GM18498 (cell line): ENCODE results near the gene CFAP61.

Experiments used
- ATAC-seq: cut with Tn5 transposase; IDR thresholded peaks from one replicate; pipeline ENCODE4 v1.9.1; 2021; ENCODE audit warnings: mild to moderate bottlenecking, moderate library complexity; ENCODE audit not compliant: unreplicated experiment

Gene CFAP61

DNA sequence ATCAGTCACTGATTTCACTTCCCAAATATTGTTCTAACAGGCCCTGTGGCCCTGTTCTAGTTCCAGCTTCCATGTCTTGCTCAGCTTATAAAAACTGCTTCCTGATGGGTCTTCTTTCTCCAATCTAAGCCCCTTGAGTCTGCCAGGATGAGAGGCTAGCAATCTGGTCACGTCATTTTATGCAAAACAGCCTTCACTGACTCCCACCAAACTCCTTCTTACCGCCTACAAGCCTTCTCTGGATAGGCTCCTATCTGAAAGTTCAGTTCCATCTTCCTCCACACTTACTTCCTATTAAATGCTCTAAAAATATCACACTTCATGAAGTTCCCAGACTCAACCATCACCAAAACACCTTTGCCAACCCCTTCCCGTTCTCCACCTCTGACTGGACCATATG lies 15.6 kb upstream of the CFAP61 start:
- no peak for ATAC-seq

DNA sequence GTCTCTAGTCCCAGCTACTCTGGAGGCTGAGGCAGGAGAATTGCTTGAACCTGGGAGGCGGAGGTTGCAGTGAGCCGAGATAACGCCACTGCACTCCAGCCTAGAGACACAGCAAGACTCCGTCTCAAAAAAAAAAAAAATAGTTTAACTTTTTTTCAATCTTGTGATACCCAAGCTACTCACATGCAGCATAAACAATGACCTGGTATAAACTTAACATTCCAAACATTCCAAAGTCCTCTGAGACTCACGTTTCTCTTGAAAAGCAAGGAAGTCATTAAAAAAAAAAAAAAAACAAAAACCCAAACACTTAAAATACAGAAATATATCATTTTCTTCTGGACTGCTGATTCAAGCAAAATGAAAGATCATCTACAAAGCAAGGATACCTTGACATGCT lies 14.4 kb upstream of the CFAP61 start:
- ATAC-seq: no peak

DNA sequence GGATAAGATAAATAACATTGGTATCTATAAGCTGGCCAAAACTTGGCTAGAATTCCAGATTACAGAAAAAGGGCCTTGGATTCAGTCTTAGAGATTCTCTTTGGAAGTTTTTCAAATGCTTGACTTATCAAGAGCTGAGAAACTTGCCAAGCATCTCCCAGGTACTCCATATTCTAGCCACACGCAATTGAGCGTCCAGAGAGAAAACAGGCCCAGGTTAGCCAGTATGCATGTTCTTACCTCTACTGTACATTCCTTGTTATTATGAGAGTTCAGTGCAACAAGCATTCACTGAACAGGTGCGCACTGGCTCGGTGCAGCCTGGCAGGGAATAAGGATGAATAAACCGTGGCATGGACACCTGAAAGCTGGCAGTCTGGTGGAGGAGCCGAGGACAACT lies 13.7 kb upstream of the CFAP61 start:
- no peak for ATAC-seq

DNA sequence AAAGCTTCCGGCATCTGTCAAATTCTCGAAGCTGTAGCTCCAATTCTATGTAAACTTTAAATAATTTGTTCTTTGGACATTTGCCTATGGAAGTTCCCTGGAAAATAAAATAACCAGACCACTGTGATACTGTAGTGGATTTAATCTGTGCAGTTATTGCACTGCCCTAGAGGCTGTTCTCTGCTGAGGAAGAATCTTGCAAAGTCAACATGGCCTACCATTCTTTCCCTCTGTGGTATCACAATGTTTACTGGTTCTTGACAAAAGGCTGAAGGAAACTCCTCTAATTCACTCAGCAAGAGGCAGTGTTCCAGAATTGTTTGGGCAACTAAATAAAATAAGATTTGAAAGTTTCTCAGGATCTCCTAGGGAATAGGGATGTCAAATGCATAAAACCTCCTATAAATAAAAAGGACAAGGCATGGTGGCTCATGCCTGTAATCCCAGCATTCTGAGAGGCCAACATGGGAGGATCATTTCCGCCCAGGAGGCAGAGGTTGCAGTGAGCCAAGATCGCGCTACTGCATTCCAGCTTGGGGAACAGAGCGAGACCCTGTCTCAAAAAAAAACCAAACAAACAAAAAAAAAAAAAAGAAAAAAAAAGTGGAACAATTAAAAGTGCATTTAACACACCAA lies 12.5 kb upstream of the CFAP61 start:
- no peak for ATAC-seq

DNA sequence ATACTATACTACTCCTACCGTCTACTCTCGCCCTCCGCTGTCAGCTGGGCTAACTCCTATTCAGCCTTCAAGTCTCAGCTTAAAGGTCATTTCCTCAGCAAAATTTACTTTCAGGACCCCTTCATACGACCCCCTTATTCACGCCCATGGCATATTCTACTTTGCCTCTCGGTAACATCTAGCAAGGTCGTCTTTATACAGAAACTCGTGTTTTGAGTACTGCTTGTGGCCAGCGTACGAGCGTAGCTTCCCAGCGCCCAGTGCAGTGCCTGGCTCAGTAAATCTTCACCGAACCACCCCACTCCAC lies 612 bp upstream of the CFAP61 start:
- no peak for ATAC-seq

DNA sequence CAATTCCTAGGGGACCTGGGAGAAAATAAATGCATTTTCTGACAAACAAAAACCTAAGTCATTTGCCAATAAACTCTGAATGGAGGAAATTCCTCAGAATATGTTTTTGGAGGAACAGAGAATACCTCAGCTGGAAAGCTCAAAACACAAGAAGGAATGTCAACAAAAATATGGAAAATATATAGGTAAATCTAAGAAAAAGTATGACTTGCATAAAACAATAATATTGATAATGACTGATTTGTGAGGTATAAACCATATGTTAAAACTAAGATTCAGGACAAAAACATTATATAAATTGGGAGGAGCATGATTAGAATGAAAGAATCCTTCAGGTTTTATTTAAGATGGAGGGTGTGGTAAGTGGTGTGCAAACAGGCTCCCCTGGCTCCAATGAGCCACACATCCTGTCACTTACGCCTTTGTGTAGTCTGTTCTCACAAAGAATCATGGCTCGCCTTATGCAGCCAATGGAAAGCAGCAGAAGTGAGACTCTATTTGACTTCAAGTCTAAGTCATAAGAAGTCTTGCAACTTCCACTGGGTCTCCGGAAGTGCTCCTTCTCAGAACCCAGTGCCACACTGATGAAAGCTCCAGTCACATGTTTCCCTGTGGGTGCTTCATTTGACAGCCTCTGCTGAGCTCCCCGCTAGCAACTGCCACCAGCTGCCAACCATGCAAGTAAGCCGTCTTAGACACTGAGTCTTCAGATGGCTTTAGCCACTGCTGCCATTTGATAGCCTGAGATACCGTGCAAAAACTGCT lies 8.1 kb downstream of the CFAP61 start:
- no peak for ATAC-seq

DNA sequence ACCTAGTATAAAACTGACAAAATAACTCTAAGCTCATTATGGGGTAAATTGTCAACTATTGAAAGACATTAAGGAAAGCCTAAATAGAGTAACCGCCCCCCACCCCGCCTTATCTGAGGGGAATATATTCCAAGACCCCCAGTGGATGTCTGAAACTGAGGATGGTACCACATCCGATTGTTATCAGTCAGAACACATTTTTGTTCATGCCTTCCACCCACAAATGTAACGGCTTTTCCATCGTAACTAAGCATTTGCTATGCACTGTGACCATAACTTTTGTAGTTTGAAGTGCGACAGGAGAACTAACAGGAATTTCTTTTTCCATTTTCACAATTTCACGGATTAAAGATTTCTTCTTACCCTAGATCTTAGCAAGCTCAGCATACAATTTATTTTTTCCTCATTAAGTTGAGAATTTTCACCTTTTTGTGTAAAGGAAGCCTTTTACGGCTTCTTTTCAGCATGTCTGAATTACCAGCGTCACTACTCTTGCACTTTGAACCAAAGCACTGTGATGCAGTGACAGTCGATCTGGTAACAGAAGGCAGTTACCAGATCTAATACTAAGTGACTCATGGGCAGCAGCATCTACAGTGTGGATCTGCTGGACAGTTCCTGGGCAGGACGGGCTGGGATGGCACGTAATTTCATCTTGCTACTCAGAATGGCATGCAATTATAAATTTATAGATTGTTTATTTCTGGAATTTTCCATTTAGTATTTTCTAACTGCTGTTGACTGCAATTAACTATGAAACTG lies 11.8 kb downstream of the CFAP61 start:
- no peak for ATAC-seq

DNA sequence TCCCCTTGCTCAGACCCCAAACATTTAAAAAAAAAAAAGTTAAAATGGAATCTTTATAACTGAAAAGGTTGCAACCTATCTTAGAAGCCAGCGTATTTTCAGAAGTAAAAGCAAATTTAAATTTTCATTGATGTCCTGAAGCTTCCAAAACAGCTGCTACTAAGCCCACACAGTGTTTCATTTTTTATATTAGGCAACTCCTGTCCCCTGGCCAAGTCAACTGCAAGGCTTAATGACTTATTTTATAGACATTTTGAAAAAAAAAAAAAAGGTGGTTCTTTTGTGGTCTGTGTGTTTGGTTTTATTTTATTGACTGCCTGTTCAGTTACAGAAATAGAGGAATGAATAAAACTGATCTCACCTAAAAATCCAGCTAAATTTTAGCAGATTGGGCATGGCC lies 13.0 kb downstream of the CFAP61 start:
- no peak for ATAC-seq

DNA sequence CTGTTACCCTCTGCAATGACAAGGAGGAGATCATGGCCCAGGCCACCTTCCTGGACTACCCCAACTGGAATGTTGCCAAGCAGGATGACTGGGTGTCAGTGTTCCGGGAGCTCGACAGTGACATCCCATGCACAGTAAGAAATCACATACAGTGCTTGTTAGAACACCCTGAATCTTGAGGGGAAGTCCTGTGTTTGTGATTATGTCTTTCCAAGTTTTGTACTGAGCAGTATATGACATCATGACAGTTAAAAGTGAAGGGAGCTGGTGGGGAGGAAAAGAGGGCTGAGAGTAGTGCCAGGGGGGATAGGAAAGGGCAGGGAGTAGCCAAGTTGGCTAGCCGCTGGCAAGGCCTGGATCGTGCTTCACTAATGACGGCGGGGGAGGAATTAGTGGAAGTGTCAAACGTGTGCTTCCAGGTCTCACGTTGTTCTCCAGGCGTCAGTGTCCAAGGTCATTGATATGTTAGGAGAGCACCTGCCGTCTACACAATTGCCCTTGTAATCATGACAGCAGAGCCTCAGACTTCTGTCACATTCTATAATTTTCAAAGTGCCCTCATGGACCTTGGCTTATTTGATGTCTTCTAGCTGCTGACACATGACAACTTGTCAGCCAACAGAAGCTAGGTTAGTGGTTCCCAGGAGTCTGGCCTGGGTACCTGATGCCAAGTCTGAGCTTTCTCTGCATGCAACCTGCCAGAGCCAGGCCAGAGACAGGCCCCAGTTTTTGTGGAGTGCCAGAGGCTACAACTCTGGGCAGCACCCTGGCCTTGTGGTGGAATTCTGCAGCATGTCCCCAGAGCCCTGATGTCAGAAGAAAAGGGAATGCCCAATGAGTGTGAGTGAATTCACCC lies 18.8 kb downstream of the CFAP61 start:
- no peak for ATAC-seq

DNA sequence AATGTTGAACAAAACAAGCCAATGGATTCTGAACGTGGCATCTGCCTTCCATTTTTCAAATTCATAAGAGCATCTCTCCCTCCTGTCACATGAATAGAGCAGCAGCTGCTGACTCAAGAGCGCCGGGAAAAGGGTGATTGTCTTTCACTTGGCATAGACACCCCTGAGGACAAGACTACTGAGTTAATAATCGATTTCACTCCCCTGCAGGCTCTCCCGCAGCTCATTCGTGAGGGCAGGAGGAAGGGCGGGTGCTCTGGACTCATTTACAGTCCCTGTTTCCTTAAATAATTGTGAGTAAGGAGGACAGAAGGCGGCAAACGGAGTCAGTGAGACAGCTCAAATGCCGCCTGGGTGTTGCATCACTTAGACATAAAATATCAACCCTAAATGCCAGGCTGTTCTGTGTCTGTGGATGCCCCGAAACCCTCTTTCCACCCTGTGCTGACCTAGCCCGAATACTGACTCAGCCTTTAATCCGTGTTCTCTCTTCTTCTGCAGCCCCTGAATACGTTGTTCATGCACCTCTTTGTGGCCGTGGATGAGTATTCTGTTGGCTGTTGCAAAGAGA lies 21.6 kb downstream of the CFAP61 start:
- ATAC-seq: no peak

DNA sequence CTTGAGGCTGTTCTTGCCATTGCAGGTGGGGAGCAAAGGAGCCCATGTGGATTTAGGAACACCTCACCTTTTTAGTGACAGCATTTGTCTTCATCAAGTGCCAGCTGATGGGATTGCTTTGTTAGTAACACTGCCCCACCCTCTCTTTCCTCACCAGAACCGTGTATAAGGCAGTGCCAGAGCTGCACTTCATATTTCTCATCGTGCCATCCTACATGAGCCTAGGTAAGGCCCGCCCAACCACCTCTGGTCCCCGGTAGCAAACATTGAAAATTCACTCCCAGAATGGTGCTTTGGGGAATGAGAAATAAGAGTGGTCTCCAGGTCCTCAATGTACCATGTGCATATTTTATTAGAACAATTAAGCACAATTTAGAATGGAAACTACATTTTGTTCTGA lies 22.7 kb downstream of the CFAP61 start:
- ATAC-seq: no peak

DNA sequence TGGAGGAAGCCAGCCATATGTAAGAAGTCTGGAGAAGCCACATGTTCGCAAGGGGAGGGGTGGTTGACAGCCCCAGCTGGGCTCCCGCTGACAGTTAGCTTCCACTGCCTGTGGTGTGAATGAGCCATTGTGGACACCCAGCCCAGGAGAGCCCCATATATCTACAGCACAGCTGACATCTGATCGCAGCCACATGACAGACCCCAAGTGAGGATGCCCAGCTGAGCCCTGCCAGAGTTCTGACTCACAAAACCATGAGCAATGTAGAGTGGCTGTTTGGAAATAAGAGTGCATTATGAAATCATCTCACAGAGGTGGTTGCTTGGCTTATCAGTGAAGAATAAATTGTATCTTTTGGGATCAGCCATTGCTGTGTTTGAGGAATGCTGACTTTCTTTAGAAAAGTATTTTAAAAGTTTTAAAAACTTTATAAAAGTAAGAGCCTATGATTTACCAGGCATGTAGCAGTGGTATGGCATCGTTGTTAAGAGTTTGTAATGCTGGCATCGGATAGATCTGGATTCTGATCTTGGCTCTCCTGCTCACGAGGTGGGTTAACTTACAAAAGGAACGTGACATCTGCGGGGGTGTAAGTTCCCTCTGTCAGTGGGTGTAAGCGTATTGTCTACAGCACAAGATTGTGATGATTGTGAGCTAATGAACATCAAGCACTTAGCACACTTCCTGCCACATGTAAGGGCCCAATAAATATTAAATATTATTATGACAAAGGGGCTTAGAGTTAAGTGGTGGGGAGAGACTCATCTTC lies 24.1 kb downstream of the CFAP61 start:
- no peak for ATAC-seq

DNA sequence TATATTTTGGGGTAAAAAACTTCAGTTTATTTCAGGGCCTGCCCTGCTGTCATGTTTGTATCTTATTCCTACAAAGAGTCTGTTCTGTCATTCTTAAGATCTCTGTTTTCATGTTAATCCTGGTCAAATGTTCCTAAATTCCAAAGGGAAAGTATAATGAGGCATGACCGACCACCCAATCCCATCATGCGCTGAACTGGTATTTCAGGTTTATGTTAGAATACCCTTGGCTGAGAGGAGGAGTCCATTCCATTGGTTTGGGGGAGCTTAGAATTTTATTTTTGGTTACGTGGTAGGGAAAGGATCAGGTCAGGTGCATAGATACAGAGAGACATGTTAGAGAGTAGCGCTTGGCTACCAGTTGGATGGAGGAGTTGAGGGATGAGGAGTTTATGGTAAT lies 25.7 kb downstream of the CFAP61 start:
- no peak for ATAC-seq

DNA sequence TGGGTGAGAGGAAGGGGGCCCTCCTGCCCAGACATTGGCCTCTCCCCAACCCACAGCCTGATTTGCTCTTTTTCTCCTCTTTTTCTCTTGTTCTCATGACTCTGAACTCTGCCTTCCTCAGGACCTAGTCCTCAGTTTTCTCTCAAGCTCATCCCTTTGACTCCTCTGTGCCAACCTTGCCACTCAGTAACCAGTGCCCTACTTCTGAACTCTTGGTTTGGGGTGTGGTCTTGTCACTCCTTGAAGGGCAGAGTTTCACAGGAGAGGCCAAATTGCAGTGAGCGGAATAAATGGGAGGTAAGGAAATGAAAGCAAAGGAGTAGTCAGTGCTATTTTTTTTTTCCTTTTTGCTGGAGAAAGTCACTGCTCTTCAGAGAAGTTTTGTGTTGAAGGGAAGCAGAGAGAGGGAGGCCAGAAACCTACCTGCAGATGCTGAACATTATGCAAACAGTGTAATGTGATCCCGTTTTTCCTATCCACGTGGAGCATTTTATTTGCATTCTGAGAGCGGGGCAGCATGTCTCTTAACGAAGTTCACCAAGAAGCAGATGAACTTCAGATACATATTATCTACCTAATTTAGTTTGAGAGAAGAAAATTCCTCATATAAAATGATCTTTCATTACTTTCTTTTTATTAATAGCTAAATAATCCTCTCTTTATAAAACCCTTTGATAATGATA lies 26.9 kb downstream of the CFAP61 start:
- ATAC-seq: no peak

DNA sequence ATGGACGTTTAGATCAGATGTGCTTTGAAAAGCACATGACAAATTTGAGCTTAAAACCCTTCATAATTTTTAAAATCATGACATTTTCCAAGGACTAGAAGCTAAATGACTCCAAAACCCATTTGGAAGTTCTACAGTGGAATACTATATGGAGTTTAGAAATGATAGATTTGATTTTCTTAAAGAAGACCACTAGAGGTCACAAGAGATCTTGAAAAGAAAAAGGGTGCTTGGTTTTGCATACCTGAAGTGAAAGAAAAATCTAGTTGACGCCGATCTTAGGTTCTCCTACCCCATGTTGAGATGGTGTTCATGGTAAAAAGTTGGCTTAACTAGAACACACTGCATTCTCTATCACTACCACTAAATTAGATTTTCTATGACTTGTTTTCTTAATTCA lies 31.5 kb downstream of the CFAP61 start:
- no peak for ATAC-seq

DNA sequence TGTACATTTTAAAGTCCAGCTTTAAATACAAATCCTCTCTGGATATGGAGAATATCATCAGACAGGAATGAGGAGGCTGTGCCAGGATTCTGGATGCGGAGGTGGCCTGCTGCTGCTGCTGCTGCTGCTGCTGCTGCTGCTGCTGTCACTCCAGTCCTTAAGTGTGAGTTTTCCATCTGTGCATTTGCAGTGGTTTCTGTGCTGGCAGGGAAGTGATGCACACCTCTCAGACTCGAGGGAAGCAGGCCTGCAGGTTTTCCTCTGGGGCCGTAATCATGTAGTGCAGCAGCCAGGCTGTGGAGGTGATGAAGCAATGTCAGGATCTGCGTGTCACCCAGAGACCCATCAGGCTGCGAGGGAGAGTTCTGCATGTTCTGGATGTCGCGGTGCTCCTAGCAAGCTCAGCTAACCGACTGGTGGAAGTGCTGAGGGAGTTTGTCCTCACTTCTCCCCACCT lies 32.0 kb downstream of the CFAP61 start:
- ATAC-seq: no peak

DNA sequence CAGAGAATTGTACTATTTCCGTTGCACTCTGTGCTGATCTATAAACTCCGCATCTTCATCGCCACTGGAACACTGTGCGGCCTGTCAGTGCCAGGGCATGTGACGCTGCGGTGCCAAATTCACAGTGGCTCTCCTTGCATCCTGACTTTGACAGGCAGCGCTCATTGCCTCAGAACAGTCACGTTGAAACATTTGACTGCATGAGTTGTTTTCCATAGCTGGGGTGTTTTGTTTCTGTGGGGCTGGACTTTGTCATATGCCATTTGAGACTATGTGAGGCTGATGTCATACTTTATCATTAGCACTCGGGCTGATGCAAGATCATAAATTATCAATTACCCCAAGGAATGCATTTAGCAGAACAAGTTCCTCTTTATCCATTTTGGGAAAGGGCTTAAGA lies 32.7 kb downstream of the CFAP61 start:
- ATAC-seq: no peak

DNA sequence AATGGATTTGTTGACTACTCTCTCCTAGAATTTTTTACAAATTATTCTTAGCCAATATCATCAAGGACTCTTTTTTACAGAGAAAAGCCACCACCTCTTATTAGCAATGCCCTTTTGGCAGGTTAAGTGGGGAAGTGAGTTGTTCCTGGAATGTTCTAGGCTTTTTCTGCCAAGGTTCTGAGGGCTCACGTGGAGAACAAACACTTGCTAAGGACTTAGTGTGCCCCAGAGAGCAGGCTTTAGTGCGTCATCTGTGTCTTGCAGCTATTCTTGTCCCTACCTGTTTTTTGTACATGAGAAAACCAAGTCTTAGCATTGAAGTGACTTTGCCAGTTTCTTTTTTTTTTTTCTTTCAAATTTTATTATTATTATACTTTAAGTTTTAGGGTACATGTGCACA lies 33.5 kb downstream of the CFAP61 start:
- no peak for ATAC-seq

DNA sequence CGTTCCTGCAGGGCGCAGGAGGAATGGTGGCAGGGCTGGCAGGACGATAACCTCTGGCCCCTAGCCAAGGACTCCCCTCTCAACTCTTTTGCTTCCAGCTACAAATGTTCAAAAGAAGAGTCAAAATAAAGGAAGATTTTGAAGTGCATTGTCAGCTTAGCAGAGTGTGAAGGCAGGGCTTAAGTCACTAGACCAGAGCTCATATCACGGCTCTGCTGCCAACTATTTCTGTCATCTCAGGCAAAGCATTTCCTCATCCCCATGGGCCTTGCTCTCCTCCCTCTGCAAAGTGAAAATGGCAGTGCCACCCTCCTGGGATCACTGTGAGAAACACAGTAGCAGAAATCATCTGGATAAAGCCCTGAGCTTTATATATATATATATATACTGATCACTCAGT lies 36.7 kb downstream of the CFAP61 start:
- ATAC-seq: no peak

DNA sequence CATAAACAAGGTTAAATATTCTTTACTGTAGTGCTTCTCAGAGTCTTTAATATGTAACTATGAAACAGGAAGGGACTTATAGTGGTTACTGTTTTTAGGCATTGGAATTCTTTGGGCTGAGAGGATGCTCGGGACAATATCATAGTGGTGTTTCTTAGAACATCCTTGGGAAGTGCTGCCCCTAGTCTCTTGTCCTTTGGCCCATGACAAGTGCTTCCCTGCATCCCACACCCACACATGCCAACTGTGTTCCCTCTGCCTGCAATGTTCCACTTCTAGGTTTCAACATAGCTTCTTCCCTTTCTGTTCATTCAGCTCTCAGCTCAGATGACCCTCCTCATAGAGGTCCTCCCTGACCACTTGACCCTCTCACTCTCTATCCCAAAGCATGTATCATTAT lies 37.6 kb downstream of the CFAP61 start:
- no peak for ATAC-seq
